ENCODE measurements around the gene PRDM10. TPM values are rescaled to one million over a fixed set of nuclear protein-coding genes. Genes with fewer than 3 reads are reported as not detected.

The PRDM10 gene
- total and polyA plus RNA-seq, 10 of the 15 experiments (the other 5 are each of a cell fraction or from before 2014, with no cell fraction given): 0.93 to 6.2 (median 4.1) TPM

DNA sequence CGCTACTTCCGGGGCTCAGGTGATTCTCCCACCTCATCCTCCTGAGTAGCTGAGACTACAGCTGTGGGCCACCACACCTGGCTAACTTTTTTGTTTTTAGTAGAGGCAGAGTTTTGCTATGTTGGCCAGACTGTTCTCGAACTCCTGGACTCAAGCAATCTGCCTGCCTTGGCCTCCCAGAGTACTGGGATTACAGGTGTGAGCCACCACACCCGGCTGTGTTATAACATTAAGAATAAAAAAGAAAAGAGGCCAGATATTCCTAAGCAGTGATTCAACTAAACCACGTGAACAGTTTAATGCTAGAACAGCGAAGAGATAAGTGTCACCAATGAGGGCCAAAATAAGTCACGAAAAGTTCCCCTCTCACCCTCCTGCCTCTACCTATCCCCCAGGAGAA, 3.7 kb downstream of the PRDM10 start (continued):
- no peak for TF ChIP-seq SUPT20H (IDR thresholded peaks at IDR 0.05; ENCODE audit: borderline replicate concordance, control insufficient read depth, low read depth, low read length)
- no peak for TF ChIP-seq RCOR1 (conservative IDR thresholded peaks at IDR 0.05; ENCODE audit: low read depth, low read length)
- TF ChIP-seq CHD4 (IDR thresholded peaks at IDR 0.05): no peak
- TF ChIP-seq NFXL1 (IDR thresholded peaks at IDR 0.05; ENCODE audit: borderline replicate concordance): no peak
- TF ChIP-seq JUND (IDR thresholded peaks at IDR 0.05; ENCODE audit: low read depth, low read length): no peak
- TF ChIP-seq NR2F1 (conservative IDR thresholded peaks at IDR 0.05): no peak

- no peak for FAIRE-seq
- BruUV-seq (replicated peaks): no TSS peak
- Histone ChIP-seq H3K9me3 (replicated peaks; ENCODE audit: control insufficient read depth, insufficient read depth, low read length) (no peaks in the 10 kb centered on the region), H3K4me3 (no peak overlapping the region), H2AFZ (ENCODE audit: control insufficient read depth, low read depth, low read length) (no peak overlapping the region), H3K27me3 (replicated peaks in 1 of 2; ENCODE audit: control insufficient read depth in 2 of 2, insufficient read depth in 2 of 2, low read length in 1 of 2) (no peaks in the 10 kb centered on the region), H3K4me2 (ENCODE audit: control insufficient read depth, insufficient read depth) (no peak overlapping the region), H3K9ac (ENCODE audit: control insufficient read depth, insufficient read depth, low read length) (no peak overlapping the region), H3K36me3 (ENCODE audit: control insufficient read depth in 2 of 2, insufficient read depth in 2 of 2, low read length in 1 of 2) (no peaks in the 10 kb centered on the region; a peak in 1 of 4 replicates), H3K79me2 (ENCODE audit: control insufficient read depth, insufficient read depth, low read length) (peaks cover 20% of the 10 kb centered on the region), H4K20me1 (ENCODE audit: control insufficient read depth, insufficient read depth) (no peaks in the 10 kb centered on the region), H3K4me1 (ENCODE audit: control insufficient read depth, insufficient read depth, low read length) (0 out of 2 replicates have a peak, but pooled peaks cover 3% of the 10 kb centered on the region), H3K27ac (ENCODE audit: control insufficient read depth, insufficient read depth) (no peak overlapping the region)
- POLR2A ChIA-PET: no interaction called here
- no peak for ATAC-seq
- CTCF ChIA-PET: interaction anchor here (1.3 kb wide), 1 partner anchor 75 kb away, joined by 5 read pairs; no protein-coding TSS in a partner anchor
- DNase-seq (ENCODE audit: low read depth, low spot score): no peak
- 100% methylated on average over 1 of the region's 1 CpG for WGBS (ENCODE audit: insufficient coverage, insufficient replicate concordance, low lambda C conversion rate, missing lambda C conversion rate)
- in situ Hi-C loops (cut with MboI): no loop called here
- SMC1A ChIA-PET (ENCODE audit: uncharacterized antibody, unreplicated experiment): interaction anchor here (0.8 to 1.5 kb wide), 3 partner anchors 26 to 72 kb away, joined by 3 to 4 read pairs (median 4); no protein-coding TSS in a partner anchor
- intact Hi-C loops (cut with micrococcal nuclease; ENCODE audit: unreplicated experiment): no loop called here
- RAD21 ChIA-PET (ENCODE audit: unreplicated experiment): no interaction called here
- TF ChIP-seq ZNF207 (IDR thresholded peaks at IDR 0.05; ENCODE audit: borderline replicate concordance) (no peak), BHLHE40 (IDR thresholded peaks at IDR 0.05; ENCODE audit: borderline replicate concordance in 1 of 2, low read depth in 2 of 2, low read length in 1 of 2) (no peak), HDAC2 (IDR thresholded peaks at IDR 0.05) (no peak), CHD1 (IDR thresholded peaks at IDR 0.05; ENCODE audit: low read depth, low read length) (no peak), TAF1 (IDR thresholded peaks at IDR 0.05; ENCODE audit: borderline replicate concordance, low read depth, low read length) (no peak), STAT3 (IDR thresholded peaks at IDR 0.05; ENCODE audit: low read depth, low read length) (no peak), SIX5 (IDR thresholded peaks at IDR 0.05; ENCODE audit: low read depth, low read length, severe bottlenecking) (no peak), LARP7 (IDR thresholded peaks at IDR 0.05) (no peak), EZH2 (IDR thresholded peaks at IDR 0.05; ENCODE audit: borderline replicate concordance, control insufficient read depth, low read depth, low read length) (no peak), ZNF217 (IDR thresholded peaks at IDR 0.05) (no peak), CHD4 (IDR thresholded peaks at IDR 0.05) (no peak), SMAD5 (IDR thresholded peaks at IDR 0.05; ENCODE audit: low read depth) (no peak), ZNF384 (IDR thresholded peaks at IDR 0.05; ENCODE audit: borderline replicate concordance, low read depth, low read length) (no peak)
- TF ChIP-seq, protein P1, sequence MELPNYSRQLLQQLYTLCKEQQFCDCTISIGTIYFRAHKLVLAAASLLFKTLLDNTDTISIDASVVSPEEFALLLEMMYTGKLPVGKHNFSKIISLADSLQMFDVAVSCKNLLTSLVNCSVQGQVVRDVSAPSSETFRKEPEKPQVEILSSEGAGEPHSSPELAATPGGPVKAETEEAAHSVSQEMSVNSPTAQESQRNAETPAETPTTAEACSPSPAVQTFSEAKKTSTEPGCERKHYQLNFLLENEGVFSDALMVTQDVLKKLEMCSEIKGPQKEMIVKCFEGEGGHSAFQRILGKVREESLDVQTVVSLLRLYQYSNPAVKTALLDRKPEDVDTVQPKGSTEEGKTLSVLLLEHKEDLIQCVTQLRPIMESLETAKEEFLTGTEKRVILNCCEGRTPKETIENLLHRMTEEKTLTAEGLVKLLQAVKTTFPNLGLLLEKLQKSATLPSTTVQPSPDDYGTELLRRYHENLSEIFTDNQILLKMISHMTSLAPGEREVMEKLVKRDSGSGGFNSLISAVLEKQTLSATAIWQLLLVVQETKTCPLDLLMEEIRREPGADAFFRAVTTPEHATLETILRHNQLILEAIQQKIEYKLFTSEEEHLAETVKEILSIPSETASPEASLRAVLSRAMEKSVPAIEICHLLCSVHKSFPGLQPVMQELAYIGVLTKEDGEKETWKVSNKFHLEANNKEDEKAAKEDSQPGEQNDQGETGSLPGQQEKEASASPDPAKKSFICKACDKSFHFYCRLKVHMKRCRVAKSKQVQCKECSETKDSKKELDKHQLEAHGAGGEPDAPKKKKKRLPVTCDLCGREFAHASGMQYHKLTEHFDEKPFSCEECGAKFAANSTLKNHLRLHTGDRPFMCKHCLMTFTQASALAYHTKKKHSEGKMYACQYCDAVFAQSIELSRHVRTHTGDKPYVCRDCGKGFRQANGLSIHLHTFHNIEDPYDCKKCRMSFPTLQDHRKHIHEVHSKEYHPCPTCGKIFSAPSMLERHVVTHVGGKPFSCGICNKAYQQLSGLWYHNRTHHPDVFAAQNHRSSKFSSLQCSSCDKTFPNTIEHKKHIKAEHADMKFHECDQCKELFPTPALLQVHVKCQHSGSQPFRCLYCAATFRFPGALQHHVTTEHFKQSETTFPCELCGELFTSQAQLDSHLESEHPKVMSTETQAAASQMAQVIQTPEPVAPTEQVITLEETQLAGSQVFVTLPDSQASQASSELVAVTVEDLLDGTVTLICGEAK (IDR thresholded peaks at IDR 0.05; ENCODE audit: borderline replicate concordance): no peak
These were observed 4.5 kb downstream of the PRDM10 start for GRCh38 chr11:129998107-129998506.

Data from GM12878 (cell line).